ENCODE data around the gene CHRNB1. TPM values are rescaled to one million over a fixed set of nuclear protein-coding genes. Genes with fewer than 3 reads are reported as not detected.

Gene CHRNB1
- total and polyA plus RNA-seq, 10 of the 15 experiments (the other 5 are each of a cell fraction or from before 2014, with no cell fraction given) = 5.8 to 14.8 (median 11.3) TPM

- TF ChIP-seq ZNF687 (IDR thresholded peaks at IDR 0.05) (no peak; the same call in 1 of the 2 replicates), PAX5 (IDR thresholded peaks at IDR 0.05; ENCODE audit: borderline replicate concordance, low read depth, low read length) (no peak), MXI1 (IDR thresholded peaks at IDR 0.05; ENCODE audit: low read depth, low read length) (no peak), ZZZ3 (IDR thresholded peaks at IDR 0.05; ENCODE audit: control insufficient read depth, insufficient read length, low read depth) (no peak), SMC3 (IDR thresholded peaks at IDR 0.05; ENCODE audit: borderline replicate concordance, low read length) (no peak), ZBTB33 (IDR thresholded peaks at IDR 0.05) (no peak), TAF1 (IDR thresholded peaks at IDR 0.05; ENCODE audit: borderline replicate concordance, low read depth, low read length) (no peak), CREM (IDR thresholded peaks at IDR 0.05; ENCODE audit: low read depth) (no peak), LARP7 (IDR thresholded peaks at IDR 0.05) (peak; percentile 56; the same call in 1 of the 2 replicates), RAD51 (IDR thresholded peaks at IDR 0.05) (no peak), BCL3 (IDR thresholded peaks at IDR 0.05; ENCODE audit: borderline replicate concordance, insufficient read depth, low read depth, low read length, poor library complexity, severe bottlenecking) (no peak), CREB1 (IDR thresholded peaks at IDR 0.05; ENCODE audit: low read depth) (no peak), POLR2A (IDR thresholded peaks at IDR 0.05; ENCODE audit: low read depth, low read length) (peak; percentile 52), RELA (IDR thresholded peaks at IDR 0.05; ENCODE audit: borderline replicate concordance, partially characterized antibody) (no peak), ETV6 (conservative IDR thresholded peaks at IDR 0.05 in 1 of 2, IDR thresholded peaks at IDR 0.05 in 1 of 2; ENCODE audit: borderline replicate concordance in 1 of 2, low read depth in 1 of 2) (no peak), FOXK2 (IDR thresholded peaks at IDR 0.05) (no peak), ELK1 (IDR thresholded peaks at IDR 0.05; ENCODE audit: low read depth, low read length) (no peak), CTCF (IDR thresholded peaks at IDR 0.05 in 2 of 3, conservative IDR thresholded peaks at IDR 0.05 in 1 of 3; ENCODE audit: control insufficient read depth in 2 of 3, extremely low read depth in 1 of 3, insufficient read depth in 1 of 3, low read depth in 3 of 3, low read length in 3 of 3) (no peak)
Measured at GRCh38 chr17:7439462-7440112, 5.3 kb upstream of the CHRNB1 start, which contains the start of gene FGF11 (continued).

All from GM12878 (cell line).